Measurements from ENCODE around the gene RAB43. TPM values are rescaled to one million over a fixed set of nuclear protein-coding genes. Genes with fewer than 3 reads are reported as not detected.

Gene RAB43
- polyA plus RNA-seq, 1 of the 3 experiments (the other 2 are of a cell fraction) = 9.5 TPM

DNA sequence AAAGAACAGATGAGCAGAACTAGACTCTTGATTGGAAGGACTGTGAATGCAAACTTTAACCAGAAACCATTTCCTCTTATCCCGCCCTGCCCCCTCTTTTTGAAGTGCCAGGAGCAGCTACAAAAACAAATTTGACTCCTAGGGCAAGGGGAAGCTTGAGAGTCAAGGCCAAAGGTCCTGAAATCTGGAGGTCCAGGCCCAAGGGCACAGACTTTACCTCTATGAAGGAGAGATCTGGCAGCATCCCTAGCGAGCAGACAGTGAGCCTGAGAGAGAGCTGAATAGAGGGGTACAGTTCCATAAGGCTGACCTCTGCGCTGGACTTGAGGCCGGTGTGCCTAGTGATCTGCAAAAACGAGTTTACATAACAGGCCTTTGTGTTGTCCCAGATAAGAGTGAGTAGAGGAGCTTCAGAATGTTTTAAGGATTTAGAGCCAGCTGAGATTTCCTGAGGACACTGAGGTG lies 5.1 kb downstream of the RAB43 start (continued):
- TF ChIP-seq, protein P1, sequence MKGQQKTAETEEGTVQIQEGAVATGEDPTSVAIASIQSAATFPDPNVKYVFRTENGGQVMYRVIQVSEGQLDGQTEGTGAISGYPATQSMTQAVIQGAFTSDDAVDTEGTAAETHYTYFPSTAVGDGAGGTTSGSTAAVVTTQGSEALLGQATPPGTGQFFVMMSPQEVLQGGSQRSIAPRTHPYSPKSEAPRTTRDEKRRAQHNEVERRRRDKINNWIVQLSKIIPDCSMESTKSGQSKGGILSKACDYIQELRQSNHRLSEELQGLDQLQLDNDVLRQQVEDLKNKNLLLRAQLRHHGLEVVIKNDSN (IDR thresholded peaks at IDR 0.05; ENCODE audit: borderline replicate concordance, low read depth) = no peak
- TF ChIP-seq FOXJ3 (CRISPR knock-in tag; IDR thresholded peaks at IDR 0.05) = no peak
- no peak for TF ChIP-seq CHD2 (IDR thresholded peaks at IDR 0.05; ENCODE audit: low read length, partially characterized antibody)
- TF ChIP-seq, protein P2, sequence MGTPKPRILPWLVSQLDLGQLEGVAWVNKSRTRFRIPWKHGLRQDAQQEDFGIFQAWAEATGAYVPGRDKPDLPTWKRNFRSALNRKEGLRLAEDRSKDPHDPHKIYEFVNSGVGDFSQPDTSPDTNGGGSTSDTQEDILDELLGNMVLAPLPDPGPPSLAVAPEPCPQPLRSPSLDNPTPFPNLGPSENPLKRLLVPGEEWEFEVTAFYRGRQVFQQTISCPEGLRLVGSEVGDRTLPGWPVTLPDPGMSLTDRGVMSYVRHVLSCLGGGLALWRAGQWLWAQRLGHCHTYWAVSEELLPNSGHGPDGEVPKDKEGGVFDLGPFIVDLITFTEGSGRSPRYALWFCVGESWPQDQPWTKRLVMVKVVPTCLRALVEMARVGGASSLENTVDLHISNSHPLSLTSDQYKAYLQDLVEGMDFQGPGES (IDR thresholded peaks at IDR 0.05; ENCODE audit: low read depth, low read length) = no peak
- TF ChIP-seq, protein P3, sequence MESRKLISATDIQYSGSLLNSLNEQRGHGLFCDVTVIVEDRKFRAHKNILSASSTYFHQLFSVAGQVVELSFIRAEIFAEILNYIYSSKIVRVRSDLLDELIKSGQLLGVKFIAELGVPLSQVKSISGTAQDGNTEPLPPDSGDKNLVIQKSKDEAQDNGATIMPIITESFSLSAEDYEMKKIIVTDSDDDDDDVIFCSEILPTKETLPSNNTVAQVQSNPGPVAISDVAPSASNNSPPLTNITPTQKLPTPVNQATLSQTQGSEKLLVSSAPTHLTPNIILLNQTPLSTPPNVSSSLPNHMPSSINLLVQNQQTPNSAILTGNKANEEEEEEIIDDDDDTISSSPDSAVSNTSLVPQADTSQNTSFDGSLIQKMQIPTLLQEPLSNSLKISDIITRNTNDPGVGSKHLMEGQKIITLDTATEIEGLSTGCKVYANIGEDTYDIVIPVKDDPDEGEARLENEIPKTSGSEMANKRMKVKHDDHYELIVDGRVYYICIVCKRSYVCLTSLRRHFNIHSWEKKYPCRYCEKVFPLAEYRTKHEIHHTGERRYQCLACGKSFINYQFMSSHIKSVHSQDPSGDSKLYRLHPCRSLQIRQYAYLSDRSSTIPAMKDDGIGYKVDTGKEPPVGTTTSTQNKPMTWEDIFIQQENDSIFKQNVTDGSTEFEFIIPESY (IDR thresholded peaks at IDR 0.05; ENCODE audit: borderline replicate concordance, low read depth) = no peak
- no peak for TF ChIP-seq JUND (IDR thresholded peaks at IDR 0.05)

DNA sequence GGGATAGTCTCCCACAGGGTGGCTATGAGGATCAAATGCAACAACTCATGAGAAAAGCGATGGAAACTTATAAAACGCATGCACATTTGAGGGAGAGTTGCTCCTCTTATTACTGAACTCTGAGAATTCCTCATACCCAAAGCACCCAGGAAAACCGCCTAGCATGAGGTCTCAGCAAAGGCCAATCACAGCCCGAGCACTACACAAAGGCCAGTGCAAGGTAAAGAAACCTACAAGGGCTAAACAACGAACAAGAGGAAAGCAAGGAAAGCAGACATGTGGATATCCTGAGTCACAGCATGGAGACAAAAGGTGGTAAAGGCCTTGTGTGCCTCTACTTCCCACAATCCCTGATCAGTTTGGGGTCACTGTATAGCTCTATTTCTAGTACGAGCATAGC lies 7.1 kb downstream of the RAB43 start:
- WGBS (ENCODE audit: low lambda C conversion rate) = 95% methylated on average over 6 of the region's 6 CpGs
- DNase-seq = no peak
- H3K27ac ChIP-seq (ENCODE audit: low read depth in 2 of 2, low read length in 1 of 2) = no peak overlapping the region
- no peaks in the 10 kb centered on the region for H3K27me3 ChIP-seq (ENCODE audit: insufficient read depth)
- no peaks in the 10 kb centered on the region for H3K9me2 ChIP-seq
- ChIA-PET POLR2A (interaction anchor here (0.6 kb wide), 1 partner anchor 31 kb away, joined by 3 read pairs; no protein-coding TSS in a partner anchor), CTCF (interaction anchor here (3.6 kb wide), 1 partner anchor 144 kb away, joined by 20 read pairs; no protein-coding TSS in a partner anchor)
- H3K36me3 ChIP-seq (replicated peaks in 1 of 2; ENCODE audit: control insufficient read depth in 1 of 2, insufficient read depth in 2 of 2, low read length in 1 of 2) = peaks cover 13 to 21% of the 10 kb centered on the region in 2 experiments
- H3K4me3 ChIP-seq (ENCODE audit: low read depth in 2 of 2, low read length in 1 of 2) = no peak overlapping the region
- H3K4me2 ChIP-seq = no peak overlapping the region
- H4K20me1 ChIP-seq (ENCODE audit: insufficient read depth) = peaks cover 40% of the 10 kb centered on the region
- peaks cover 92% of the 10 kb centered on the region for H3K79me2 ChIP-seq (ENCODE audit: insufficient read depth)
- H3K4me1 ChIP-seq (ENCODE audit: control insufficient read depth in 1 of 2, insufficient read depth in 2 of 2, low read depth in 1 of 2, low read length in 1 of 2) = peaks cover 0 to 5% of the 10 kb centered on the region in 2 experiments; a peak in 1 of 4 replicates
- H3K9me3 ChIP-seq = no peaks in the 10 kb centered on the region
- H2AFZ ChIP-seq (ENCODE audit: low read depth) = no peak overlapping the region
- no peak overlapping the region for H3K9ac ChIP-seq
- TF ChIP-seq MEF2A (IDR thresholded peaks at IDR 0.05; ENCODE audit: borderline replicate concordance, low read depth) (no peak), RFX5 (IDR thresholded peaks at IDR 0.05; ENCODE audit: low read length) (no peak), FOXJ3 (CRISPR knock-in tag; IDR thresholded peaks at IDR 0.05) (no peak), RCOR1 (IDR thresholded peaks at IDR 0.05; ENCODE audit: low read length) (no peak), SMC3 (IDR thresholded peaks at IDR 0.05; ENCODE audit: low read depth, low read length) (no peak), MXI1 (IDR thresholded peaks at IDR 0.05; ENCODE audit: low read depth, low read length) (no peak), TCF12 (IDR thresholded peaks at IDR 0.05) (no peak)
- TF ChIP-seq, protein P3 (IDR thresholded peaks at IDR 0.05; ENCODE audit: borderline replicate concordance, low read depth) = no peak
- TF ChIP-seq, protein P4, sequence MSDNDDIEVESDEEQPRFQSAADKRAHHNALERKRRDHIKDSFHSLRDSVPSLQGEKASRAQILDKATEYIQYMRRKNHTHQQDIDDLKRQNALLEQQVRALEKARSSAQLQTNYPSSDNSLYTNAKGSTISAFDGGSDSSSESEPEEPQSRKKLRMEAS (IDR thresholded peaks at IDR 0.05; ENCODE audit: low read depth) = no peak
- no peaks in the 10 kb centered on the region for H3F3A ChIP-seq (replicated peaks; ENCODE audit: insufficient read depth)
